Urothelium cell line (cell line): Measurements from ENCODE around the gene FZD4.
"Not testable (repeated sequence)": the region's sequence is repeated elsewhere in the genome, so short reads cannot be mapped to it uniquely, and the experiment has no call there.

Source experiments
- DNase-seq: peaks from one replicate; pipeline ENCODE4 v3.0.0; 2011; ENCODE audit warnings: low spot score, mixed read lengths
- FAIRE-seq: peaks from 2 replicates; lab custom pipeline; 2011; peaks lifted over from hg19 to GRCh38; lab: Jason Lieb, UNC

Gene FZD4

GRCh38 chr11:86955361-86956120 is at the start of gene FZD4:
FZD4 (minus strand) TSS chr11:86955395; CDS start chr11:86955085, 310 bp downstream.
- DNase-seq (peak; percentile 98), FAIRE-seq (peak; percentile 37)

- not testable (repeated sequence) for FAIRE-seq, DNase-seq
Measured at GRCh38 chr11:87004281-87004680, 49.1 kb upstream of the FZD4 start.

GRCh38 chr11:87002918-87003317 is 47.7 kb upstream of the FZD4 start:
- FAIRE-seq (no peak), DNase-seq (no peak)

- DNase-seq (no peak), FAIRE-seq (no peak)
Measured at GRCh38 chr11:86999859-87000753, 44.9 kb upstream of the FZD4 start.

GRCh38 chr11:86999388-86999787 is 44.2 kb upstream of the FZD4 start:
- DNase-seq (no peak), FAIRE-seq (no peak)

GRCh38 chr11:86996953-86997570 is 41.9 kb upstream of the FZD4 start:
- no peak for DNase-seq
- FAIRE-seq, result no peak

- FAIRE-seq (no peak), DNase-seq (no peak)
Measured at GRCh38 chr11:86993031-86993430, 37.8 kb upstream of the FZD4 start.

- DNase-seq, FAIRE-seq: not testable (repeated sequence)
Measured at GRCh38 chr11:86992340-86992739, 37.1 kb upstream of the FZD4 start.

GRCh38 chr11:86991341-86991740 is 36.1 kb upstream of the FZD4 start:
- DNase-seq (no peak), FAIRE-seq (no peak)

GRCh38 chr11:86990515-86990914 is 35.3 kb upstream of the FZD4 start:
- peak; percentile 43 for DNase-seq
- no peak for FAIRE-seq

- DNase-seq (no peak), FAIRE-seq (no peak)
Measured at GRCh38 chr11:86990031-86990430, 34.8 kb upstream of the FZD4 start.

- no peak for FAIRE-seq
- no peak for DNase-seq
Measured at GRCh38 chr11:86988351-86988881, 33.2 kb upstream of the FZD4 start.

- DNase-seq (no peak), FAIRE-seq (no peak)
Measured at GRCh38 chr11:86987679-86988078, 32.5 kb upstream of the FZD4 start.

- FAIRE-seq (no peak), DNase-seq (no peak)
Measured at GRCh38 chr11:86984701-86985100, 29.5 kb upstream of the FZD4 start.

- DNase-seq (no peak), FAIRE-seq (no peak)
Measured at GRCh38 chr11:86983021-86983488, 27.9 kb upstream of the FZD4 start.

- DNase-seq, result no peak
- no peak for FAIRE-seq
Measured at GRCh38 chr11:86981777-86982540, 26.8 kb upstream of the FZD4 start.

- no peak for DNase-seq
- no peak for FAIRE-seq
Measured at GRCh38 chr11:86980086-86980796, 25.0 kb upstream of the FZD4 start.

GRCh38 chr11:86978756-86979608 is 23.8 kb upstream of the FZD4 start:
- FAIRE-seq, result no peak
- no peak for DNase-seq

- FAIRE-seq, result no peak
- DNase-seq, result no peak
Measured at GRCh38 chr11:86978247-86978646, 23.1 kb upstream of the FZD4 start.
